Measurements from ENCODE around the gene BIVM. TPM values are rescaled to one million over a fixed set of nuclear protein-coding genes. Genes with fewer than 3 reads are reported as not detected.

Gene BIVM
- total and polyA plus RNA-seq, 2 experiments from 2014 or later = 3.2 to 4.2 TPM

DNA sequence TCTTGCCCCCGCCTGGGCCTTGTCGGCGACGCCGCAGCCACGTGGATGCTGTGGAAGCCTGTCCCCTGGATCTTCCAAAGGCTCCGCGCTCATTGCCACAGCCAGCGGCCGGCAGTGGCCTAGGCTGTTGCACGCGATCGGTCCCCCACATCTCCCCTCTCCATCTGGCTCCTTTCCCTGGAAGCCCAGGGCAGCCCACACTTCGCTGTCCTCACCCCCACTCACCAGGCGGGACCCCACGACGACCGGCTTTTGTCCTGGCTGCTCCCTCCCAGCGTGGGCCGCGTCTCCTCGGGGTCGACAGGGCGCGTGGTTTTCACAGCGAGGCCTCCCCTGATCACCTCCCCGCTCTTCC lies 24.7 kb upstream of the BIVM start:
- H3K4me2 ChIP-seq = peak overlapping the region; percentile 95
- peak; percentile 16 for ATAC-seq
- H3K9me2 ChIP-seq (ENCODE audit: insufficient read depth) = no peaks in the 10 kb centered on the region

GRCh38 chr13:102774591-102775520 lies 24.1 kb upstream of the BIVM start:
- no peak overlapping the region for H3K27ac ChIP-seq (ENCODE audit: low read depth)
- no peaks in the 10 kb centered on the region for H3K9me2 ChIP-seq (ENCODE audit: insufficient read depth)
- no peaks in the 10 kb centered on the region for H3K36me3 ChIP-seq (ENCODE audit: insufficient read depth)
- no peak overlapping the region for H3K27ac Mint-ChIP-seq
- peaks cover 14% of the 10 kb centered on the region for H3K4me1 Mint-ChIP-seq
- TF ChIP-seq ZNF114 (CRISPR knock-in tag; IDR thresholded peaks at IDR 0.05) = no peak
- no peak for TF ChIP-seq EZH2 (IDR thresholded peaks at IDR 0.05; ENCODE audit: low read depth, unreplicated experiment)
- no peak for TF ChIP-seq EZH2phosphoT487 (IDR thresholded peaks at IDR 0.05; ENCODE audit: unreplicated experiment)
- TF ChIP-seq, protein P1, sequence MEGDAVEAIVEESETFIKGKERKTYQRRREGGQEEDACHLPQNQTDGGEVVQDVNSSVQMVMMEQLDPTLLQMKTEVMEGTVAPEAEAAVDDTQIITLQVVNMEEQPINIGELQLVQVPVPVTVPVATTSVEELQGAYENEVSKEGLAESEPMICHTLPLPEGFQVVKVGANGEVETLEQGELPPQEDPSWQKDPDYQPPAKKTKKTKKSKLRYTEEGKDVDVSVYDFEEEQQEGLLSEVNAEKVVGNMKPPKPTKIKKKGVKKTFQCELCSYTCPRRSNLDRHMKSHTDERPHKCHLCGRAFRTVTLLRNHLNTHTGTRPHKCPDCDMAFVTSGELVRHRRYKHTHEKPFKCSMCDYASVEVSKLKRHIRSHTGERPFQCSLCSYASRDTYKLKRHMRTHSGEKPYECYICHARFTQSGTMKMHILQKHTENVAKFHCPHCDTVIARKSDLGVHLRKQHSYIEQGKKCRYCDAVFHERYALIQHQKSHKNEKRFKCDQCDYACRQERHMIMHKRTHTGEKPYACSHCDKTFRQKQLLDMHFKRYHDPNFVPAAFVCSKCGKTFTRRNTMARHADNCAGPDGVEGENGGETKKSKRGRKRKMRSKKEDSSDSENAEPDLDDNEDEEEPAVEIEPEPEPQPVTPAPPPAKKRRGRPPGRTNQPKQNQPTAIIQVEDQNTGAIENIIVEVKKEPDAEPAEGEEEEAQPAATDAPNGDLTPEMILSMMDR (conservative IDR thresholded peaks at IDR 0.05; ENCODE audit: low read depth in 2 of 2) = no peak
- no peak for TF ChIP-seq STAT1 (IDR thresholded peaks at IDR 0.05; ENCODE audit: unreplicated experiment)
- TF ChIP-seq NANOG (IDR thresholded peaks at IDR 0.05; ENCODE audit: borderline replicate concordance) = no peak
- no peak for TF ChIP-seq ETS1 (IDR thresholded peaks at IDR 0.05)
- H3K4me3 Mint-ChIP-seq = peak overlapping the region; percentile 87
- H3K4me1 ChIP-seq (ENCODE audit: insufficient read depth) = no peaks in the 10 kb centered on the region; the same call in 1 of the 2 replicates
- H3F3A ChIP-seq (replicated peaks; ENCODE audit: low read depth) = no peaks in the 10 kb centered on the region
- H3K4me3 ChIP-seq = no peak overlapping the region
- H4K20me1 ChIP-seq (replicated peaks; ENCODE audit: insufficient read depth) = no peaks in the 10 kb centered on the region; the same call in 1 of the 2 replicates
- DNase-seq (ENCODE audit: low spot score) (peak; percentile 17), ATAC-seq (no peak)
- H3K36me3 Mint-ChIP-seq (ENCODE audit: low read depth) = peaks cover 6% of the 10 kb centered on the region
- peak overlapping the region; percentile 96 for H2AFZ ChIP-seq
- no peaks in the 10 kb centered on the region; the same call in 2 of the 3 replicates for H3K9me3 Mint-ChIP-seq
- H3K27me3 ChIP-seq (ENCODE audit: insufficient read depth) = peaks cover 30% of the 10 kb centered on the region
- 0 out of 2 replicates have a peak overlapping the region, but pooled peaks have one; percentile 95 for H3K4me2 ChIP-seq
- no peaks in the 10 kb centered on the region for H3K79me2 ChIP-seq (replicated peaks; ENCODE audit: insufficient read depth)
- peaks cover 19% of the 10 kb centered on the region for H3K27me3 Mint-ChIP-seq (ENCODE audit: insufficient read depth, low read depth, poor library complexity)

More for the DNA sequence above, 24.7 kb upstream of the BIVM start:
- peak overlapping the region; percentile 87 for H3K4me3 Mint-ChIP-seq
- H3K9me3 Mint-ChIP-seq = no peaks in the 10 kb centered on the region; the same call in 2 of the 3 replicates
- TF ChIP-seq ETS1 (IDR thresholded peaks at IDR 0.05) (no peak), POLR2AphosphoS5 (IDR thresholded peaks at IDR 0.05; ENCODE audit: low read depth) (no peak), EZH2phosphoT487 (IDR thresholded peaks at IDR 0.05; ENCODE audit: unreplicated experiment) (no peak)
- TF ChIP-seq, protein P2, sequence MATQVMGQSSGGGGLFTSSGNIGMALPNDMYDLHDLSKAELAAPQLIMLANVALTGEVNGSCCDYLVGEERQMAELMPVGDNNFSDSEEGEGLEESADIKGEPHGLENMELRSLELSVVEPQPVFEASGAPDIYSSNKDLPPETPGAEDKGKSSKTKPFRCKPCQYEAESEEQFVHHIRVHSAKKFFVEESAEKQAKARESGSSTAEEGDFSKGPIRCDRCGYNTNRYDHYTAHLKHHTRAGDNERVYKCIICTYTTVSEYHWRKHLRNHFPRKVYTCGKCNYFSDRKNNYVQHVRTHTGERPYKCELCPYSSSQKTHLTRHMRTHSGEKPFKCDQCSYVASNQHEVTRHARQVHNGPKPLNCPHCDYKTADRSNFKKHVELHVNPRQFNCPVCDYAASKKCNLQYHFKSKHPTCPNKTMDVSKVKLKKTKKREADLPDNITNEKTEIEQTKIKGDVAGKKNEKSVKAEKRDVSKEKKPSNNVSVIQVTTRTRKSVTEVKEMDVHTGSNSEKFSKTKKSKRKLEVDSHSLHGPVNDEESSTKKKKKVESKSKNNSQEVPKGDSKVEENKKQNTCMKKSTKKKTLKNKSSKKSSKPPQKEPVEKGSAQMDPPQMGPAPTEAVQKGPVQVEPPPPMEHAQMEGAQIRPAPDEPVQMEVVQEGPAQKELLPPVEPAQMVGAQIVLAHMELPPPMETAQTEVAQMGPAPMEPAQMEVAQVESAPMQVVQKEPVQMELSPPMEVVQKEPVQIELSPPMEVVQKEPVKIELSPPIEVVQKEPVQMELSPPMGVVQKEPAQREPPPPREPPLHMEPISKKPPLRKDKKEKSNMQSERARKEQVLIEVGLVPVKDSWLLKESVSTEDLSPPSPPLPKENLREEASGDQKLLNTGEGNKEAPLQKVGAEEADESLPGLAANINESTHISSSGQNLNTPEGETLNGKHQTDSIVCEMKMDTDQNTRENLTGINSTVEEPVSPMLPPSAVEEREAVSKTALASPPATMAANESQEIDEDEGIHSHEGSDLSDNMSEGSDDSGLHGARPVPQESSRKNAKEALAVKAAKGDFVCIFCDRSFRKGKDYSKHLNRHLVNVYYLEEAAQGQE (IDR thresholded peaks at IDR 0.05; ENCODE audit: unreplicated experiment) = no peak
- H3K36me3 ChIP-seq (ENCODE audit: insufficient read depth) = no peaks in the 10 kb centered on the region
- peaks cover 6% of the 10 kb centered on the region for H3K36me3 Mint-ChIP-seq (ENCODE audit: low read depth)
- peak overlapping the region; percentile 81 for H3K4me3 ChIP-seq
- H3K4me1 ChIP-seq (ENCODE audit: insufficient read depth) = no peaks in the 10 kb centered on the region; the same call in 1 of the 2 replicates
- no peaks in the 10 kb centered on the region; the same call in 1 of the 2 replicates for H4K20me1 ChIP-seq (replicated peaks; ENCODE audit: insufficient read depth)
- no peak overlapping the region for H3K27ac Mint-ChIP-seq
- H3K27ac ChIP-seq (ENCODE audit: low read depth) = no peak overlapping the region
- no peaks in the 10 kb centered on the region for H3K79me2 ChIP-seq (replicated peaks; ENCODE audit: insufficient read depth)
- H3K27me3 Mint-ChIP-seq (ENCODE audit: insufficient read depth, low read depth, poor library complexity) = peaks cover 19% of the 10 kb centered on the region
- no peak for DNase-seq (ENCODE audit: low spot score)
- peaks cover 30% of the 10 kb centered on the region for H3K27me3 ChIP-seq (ENCODE audit: insufficient read depth)
- H3F3A ChIP-seq (replicated peaks; ENCODE audit: low read depth) = no peaks in the 10 kb centered on the region
- peak overlapping the region; percentile 96 for H2AFZ ChIP-seq
- peaks cover 14% of the 10 kb centered on the region for H3K4me1 Mint-ChIP-seq
